Dendritic cell treated with granulocyte-macrophage colony-stimulating factor and Interleukin-4, amounts not matched to agents 40 ng/mL and 50 ng/mL, for 4 days (primary cell): ENCODE results near the gene PRDM11.

Experiments
- H3K27ac Mint-ChIP-seq: one replicate; pipeline ENCODE4 v1.8.0; 2022; ENCODE audit warnings: mild to moderate bottlenecking, mixed read lengths
- H3K27me3 Mint-ChIP-seq: one replicate; pipeline ENCODE4 v1.8.0; 2022; ENCODE audit warnings: mild to moderate bottlenecking, mixed read lengths
- H3K36me3 Mint-ChIP-seq: one replicate; pipeline ENCODE4 v1.8.0; 2022; ENCODE audit warnings: low read depth, mixed read lengths
- H3K4me1 Mint-ChIP-seq: one replicate; pipeline ENCODE4 v1.8.0; 2022; ENCODE audit warnings: low read depth, mixed read lengths
- H3K4me3 Mint-ChIP-seq: one replicate; pipeline ENCODE4 v1.8.0; 2022; ENCODE audit warnings: mild to moderate bottlenecking, moderate library complexity, mixed read lengths
- H3K9me3 Mint-ChIP-seq: one replicate; pipeline ENCODE4 v1.8.0; 2022; ENCODE audit warnings: mixed read lengths
- intact Hi-C: fragments of 100-400 bp; cut with micrococcal nuclease; formaldehyde crosslinking; loops from one replicate; pipeline ENCODE4 v1.15.0; 2022

The PRDM11 gene

GRCh38 chr11:45263773-45264172 lies 117.3 kb downstream of the PRDM11 start:
- Mint-ChIP-seq H3K36me3 (no peaks in the 10 kb centered on the region), H3K4me1 (no peaks in the 10 kb centered on the region), H3K9me3 (no peaks in the 10 kb centered on the region), H3K27me3 (peaks cover 10% of the 10 kb centered on the region), H3K27ac (no peak overlapping the region), H3K4me3 (no peak overlapping the region)
- intact Hi-C loops, result no loop called here

GRCh38 chr11:45264839-45265515 lies 118.5 kb downstream of the PRDM11 start:
- Mint-ChIP-seq H3K4me1 (no peaks in the 10 kb centered on the region), H3K27ac (no peak overlapping the region), H3K9me3 (no peaks in the 10 kb centered on the region), H3K36me3 (no peaks in the 10 kb centered on the region), H3K27me3 (peaks cover 13% of the 10 kb centered on the region), H3K4me3 (no peak overlapping the region)
- intact Hi-C loops, result no loop called here

- Mint-ChIP-seq H3K27ac (no peak overlapping the region), H3K27me3 (peaks cover 9% of the 10 kb centered on the region)
These were observed 119.7 kb downstream of the PRDM11 start for GRCh38 chr11:45265969-45266675.

GRCh38 chr11:45266676-45267020 lies 120.2 kb downstream of the PRDM11 start:
- H3K4me1 Mint-ChIP-seq, result no peaks in the 10 kb centered on the region
- intact Hi-C loops, result no loop called here
- no peak overlapping the region for H3K4me3 Mint-ChIP-seq
- no peak overlapping the region for H3K27ac Mint-ChIP-seq
- no peaks in the 10 kb centered on the region for H3K9me3 Mint-ChIP-seq
- H3K27me3 Mint-ChIP-seq, result peaks cover 13% of the 10 kb centered on the region
- H3K36me3 Mint-ChIP-seq, result no peaks in the 10 kb centered on the region

More at GRCh38 chr11:45265969-45266675, 119.7 kb downstream of the PRDM11 start:
- no peaks in the 10 kb centered on the region for H3K9me3 Mint-ChIP-seq
- H3K36me3 Mint-ChIP-seq, result no peaks in the 10 kb centered on the region
- H3K4me3 Mint-ChIP-seq, result no peak overlapping the region
- intact Hi-C loops, result no loop called here
- H3K4me1 Mint-ChIP-seq, result no peaks in the 10 kb centered on the region

GRCh38 chr11:45267052-45267451 lies 120.6 kb downstream of the PRDM11 start:
- H3K36me3 Mint-ChIP-seq, result no peaks in the 10 kb centered on the region
- H3K27me3 Mint-ChIP-seq, result peaks cover 13% of the 10 kb centered on the region
- H3K4me3 Mint-ChIP-seq, result no peak overlapping the region
- H3K27ac Mint-ChIP-seq, result no peak overlapping the region
- intact Hi-C loops, result no loop called here
- H3K4me1 Mint-ChIP-seq, result no peaks in the 10 kb centered on the region
- H3K9me3 Mint-ChIP-seq, result no peaks in the 10 kb centered on the region

- no peaks in the 10 kb centered on the region for H3K36me3 Mint-ChIP-seq
- H3K9me3 Mint-ChIP-seq, result no peaks in the 10 kb centered on the region
- no peak overlapping the region for H3K4me3 Mint-ChIP-seq
- H3K4me1 Mint-ChIP-seq, result no peaks in the 10 kb centered on the region
- peaks cover 11% of the 10 kb centered on the region for H3K27me3 Mint-ChIP-seq
- no peak overlapping the region for H3K27ac Mint-ChIP-seq
- intact Hi-C loops, result no loop called here
These were observed 121.3 kb downstream of the PRDM11 start for GRCh38 chr11:45267652-45268299.

GRCh38 chr11:45269678-45270077 lies 123.2 kb downstream of the PRDM11 start:
- intact Hi-C loops, result no loop called here
- Mint-ChIP-seq H3K9me3 (no peaks in the 10 kb centered on the region), H3K4me1 (no peaks in the 10 kb centered on the region), H3K4me3 (no peak overlapping the region), H3K27me3 (peaks cover 22% of the 10 kb centered on the region), H3K27ac (no peak overlapping the region), H3K36me3 (no peaks in the 10 kb centered on the region)

GRCh38 chr11:45270946-45271716 lies 124.7 kb downstream of the PRDM11 start:
- H3K4me1 Mint-ChIP-seq, result no peaks in the 10 kb centered on the region
- H3K36me3 Mint-ChIP-seq, result no peaks in the 10 kb centered on the region
- no peak overlapping the region for H3K4me3 Mint-ChIP-seq
- no peak overlapping the region for H3K27ac Mint-ChIP-seq
- intact Hi-C loops, result no loop called here
- H3K27me3 Mint-ChIP-seq, result peaks cover 28% of the 10 kb centered on the region
- no peaks in the 10 kb centered on the region for H3K9me3 Mint-ChIP-seq

- no peaks in the 10 kb centered on the region for H3K4me1 Mint-ChIP-seq
- no peaks in the 10 kb centered on the region for H3K9me3 Mint-ChIP-seq
- H3K36me3 Mint-ChIP-seq, result no peaks in the 10 kb centered on the region
- intact Hi-C loops, result no loop called here
- peaks cover 32% of the 10 kb centered on the region for H3K27me3 Mint-ChIP-seq
- no peak overlapping the region for H3K4me3 Mint-ChIP-seq
- H3K27ac Mint-ChIP-seq, result no peak overlapping the region
These were observed 126.3 kb downstream of the PRDM11 start for GRCh38 chr11:45272701-45273100.

- intact Hi-C loops, result no loop called here
- Mint-ChIP-seq H3K36me3 (no peaks in the 10 kb centered on the region), H3K27ac (no peak overlapping the region), H3K4me3 (no peak overlapping the region), H3K9me3 (no peaks in the 10 kb centered on the region), H3K27me3 (peaks cover 32% of the 10 kb centered on the region), H3K4me1 (no peaks in the 10 kb centered on the region)
These were observed 127.1 kb downstream of the PRDM11 start for GRCh38 chr11:45273509-45273908.

- intact Hi-C loops, result no loop called here
- no peak overlapping the region for H3K4me3 Mint-ChIP-seq
- H3K27me3 Mint-ChIP-seq, result peaks cover 29% of the 10 kb centered on the region
- H3K9me3 Mint-ChIP-seq, result no peaks in the 10 kb centered on the region
- H3K36me3 Mint-ChIP-seq, result no peaks in the 10 kb centered on the region
- no peaks in the 10 kb centered on the region for H3K4me1 Mint-ChIP-seq
- no peak overlapping the region for H3K27ac Mint-ChIP-seq
These were observed 127.8 kb downstream of the PRDM11 start for GRCh38 chr11:45274206-45274605.

GRCh38 chr11:45275828-45276227 lies 129.4 kb downstream of the PRDM11 start:
- intact Hi-C loops, result no loop called here
- Mint-ChIP-seq H3K4me3 (no peak overlapping the region), H3K36me3 (no peaks in the 10 kb centered on the region), H3K27ac (no peak overlapping the region), H3K4me1 (no peaks in the 10 kb centered on the region), H3K9me3 (no peaks in the 10 kb centered on the region), H3K27me3 (peaks cover 35% of the 10 kb centered on the region)

GRCh38 chr11:45278714-45279113 lies 132.3 kb downstream of the PRDM11 start:
- H3K9me3 Mint-ChIP-seq, result no peaks in the 10 kb centered on the region
- peaks cover 39% of the 10 kb centered on the region for H3K27me3 Mint-ChIP-seq
- H3K36me3 Mint-ChIP-seq, result no peaks in the 10 kb centered on the region
- no peaks in the 10 kb centered on the region for H3K4me1 Mint-ChIP-seq
- intact Hi-C loops, result no loop called here
- H3K27ac Mint-ChIP-seq, result no peak overlapping the region
- no peak overlapping the region for H3K4me3 Mint-ChIP-seq

- Mint-ChIP-seq H3K4me3 (no peak overlapping the region), H3K4me1 (no peaks in the 10 kb centered on the region), H3K36me3 (no peaks in the 10 kb centered on the region), H3K27ac (no peak overlapping the region), H3K9me3 (no peaks in the 10 kb centered on the region), H3K27me3 (peaks cover 42% of the 10 kb centered on the region)
- intact Hi-C loops, result no loop called here
These were observed 133.2 kb downstream of the PRDM11 start for GRCh38 chr11:45279645-45280044.
